Stimulated activated CD8-positive, alpha-beta memory T cell treated with anti-CD3 and anti-CD28 coated beads, Interleukin-12 subunit alpha, Interleukin-12 subunit beta, amount 100 ng/mL, for 4 hours (primary cell): ENCODE data around the gene KY.

Source experiments
- DNase-seq: peaks from one replicate; pipeline ENCODE4 v3.0.0-alpha.2; 2020; ENCODE audit warnings: low read depth

The KY gene

GRCh38 chr3:134644731-134645514 is 5.9 kb downstream of the KY start:
- DNase-seq = no peak

- no peak for DNase-seq
Measured at GRCh38 chr3:134643150-134643675, 7.6 kb downstream of the KY start.

GRCh38 chr3:134642445-134643149 is 8.2 kb downstream of the KY start:
- DNase-seq = no peak

GRCh38 chr3:134641671-134642300 is 9.0 kb downstream of the KY start:
- DNase-seq = no peak

GRCh38 chr3:134640872-134641470 is 9.9 kb downstream of the KY start:
- no peak for DNase-seq

- DNase-seq = no peak
Measured at GRCh38 chr3:134640378-134640777, 10.4 kb downstream of the KY start.

GRCh38 chr3:134638385-134639030 is 12.3 kb downstream of the KY start:
- DNase-seq = no peak

GRCh38 chr3:134636406-134636805 is 14.4 kb downstream of the KY start:
- no peak for DNase-seq

- DNase-seq = no peak
Measured at GRCh38 chr3:134630506-134630905, 20.3 kb downstream of the KY start.

GRCh38 chr3:134628884-134629283 is 21.9 kb downstream of the KY start:
- no peak for DNase-seq

- DNase-seq = no peak
Measured at GRCh38 chr3:134627831-134628230, 23.0 kb downstream of the KY start.

GRCh38 chr3:134625885-134626741 is 24.7 kb downstream of the KY start:
- no peak for DNase-seq

- DNase-seq = no peak
Measured at GRCh38 chr3:134625462-134625861, 25.4 kb downstream of the KY start.

GRCh38 chr3:134624537-134625287 is 26.1 kb downstream of the KY start:
- no peak for DNase-seq

- DNase-seq = no peak
Measured at GRCh38 chr3:134623615-134624245, 27.1 kb downstream of the KY start.

GRCh38 chr3:134622806-134623365 is 27.9 kb downstream of the KY start:
- DNase-seq = no peak

GRCh38 chr3:134621854-134622253 is 29.0 kb downstream of the KY start:
- DNase-seq = no peak

GRCh38 chr3:134620476-134621115 is 30.2 kb downstream of the KY start:
- DNase-seq = no peak

- DNase-seq = no peak
Measured at GRCh38 chr3:134619884-134620445, 30.9 kb downstream of the KY start.
